Upper lobe of left lung (tissue), 6 donors: ENCODE results near the gene RBPJ. TPM values are rescaled to one million over a fixed set of nuclear protein-coding genes. Genes with fewer than 3 reads are reported as not detected.
A peak's percentile ranks its signal among the peaks of the same experiment; 100 is the strongest.

Source experiments
- ATAC-seq, 2 donors: fragments of 200-7000 bp; cut with Tn5 transposase; one replicate each; pipeline ENCODE4 v1.9.1; 2022; ENCODE audit warnings: mild to moderate bottlenecking in 2 of 2, moderate library complexity in 2 of 2; ENCODE audit not compliant: low FRiP score in 2 of 2
- DNase-seq, 2 donors: peaks; one replicate each; pipeline ENCODE4 v3.0.0-alpha.2; 2019 to 2020
- H3K27ac ChIP-seq, 4 donors: fragments of 200-600 bp; sonication (generic); one replicate each; pipeline ENCODE4 v1.5.1; 2016 to 2019
- H3K27me3 ChIP-seq, 4 donors: fragments of 200-600 bp; sonication (generic); one replicate each; pipeline ENCODE4 v1.5.1; 2017 to 2019
- H3K36me3 ChIP-seq, 4 donors: fragments of 200-600 bp; sonication (generic); one replicate each; pipeline ENCODE4 v1.5.1; 2016 to 2019
- H3K4me1 ChIP-seq, 4 donors: fragments of 200-600 bp; sonication (generic); one replicate each; pipeline ENCODE4 v1.5.1; 2018 to 2019
- H3K4me3 ChIP-seq, 4 donors: fragments of 200-600 bp; sonication (generic); one replicate each; pipeline ENCODE4 v1.5.1; 2017 to 2019; ENCODE audit warnings: mild to moderate bottlenecking in 2 of 4, moderate library complexity in 1 of 4
- H3K9me3 ChIP-seq, 4 donors: fragments of 200-600 bp; sonication (generic); one replicate each; pipeline ENCODE4 v1.5.1; 2018 to 2019
- CTCF ChIP-seq, 6 experiments: fragments of 450-650 bp in 4 of 6; fragments of 200-600 bp in 2 of 6; sonication (generic) in 2 of 6; IDR thresholded peaks; one replicate each; pipeline ENCODE4 v1.5.1; 2016 to 2019; ENCODE audit warnings: antibody characterized with exemption in 6 of 6
- EP300 ChIP-seq, 4 donors: sonication (generic); formaldehyde crosslinking; IDR thresholded peaks; one replicate each; pipeline ENCODE4 v1.5.1; 2017; ENCODE audit warnings: antibody characterized with exemption in 4 of 4, control low read depth in 2 of 4
- POLR2A ChIP-seq, 4 donors: fragments of 450-650 bp; IDR thresholded peaks; one replicate each; pipeline ENCODE4 v1.5.1; 2016 to 2017; ENCODE audit warnings: antibody characterized with exemption in 4 of 4, mild to moderate bottlenecking in 2 of 4
- POLR2AphosphoS5 ChIP-seq, 2 donors: sonication (generic); formaldehyde crosslinking; IDR thresholded peaks; one replicate each; pipeline ENCODE4 v1.5.1; 2017; ENCODE audit warnings: antibody characterized with exemption in 2 of 2
- WGBS, 2 donors: methylation state at CpG; one replicate each; pipeline ENCODE4 v1.1.5; 2017 to 2018; 5-methylcytosine and 5-hydroxymethylcytosine counted together
- total RNA-seq, 6 donors: library from RNA; depleted of rRNA in 4 of 6; stranded (reverse); fragments of >200 nt in 4 of 6; gene quantifications; one replicate each; pipeline versions ENCODE4 v1.1.0 to v1.2.1, GENCODE V29; 2016 to 2021
- donor health status: DM: no; HTN: no; CAD: no; lungs with moderate emphysema.
- donor health status: DM: no; HTN: yes; CAD: no; lungs with severe emphysema.

The RBPJ gene
- total RNA-seq, 6 donors from 2014 or later: 59.4 to 93.2 (median 79.4) TPM

GRCh38 chr4:26458157-26458561, 137.3 kb downstream of the RBPJ start:
- no peak for TF ChIP-seq CTCF (IDR thresholded peaks at IDR 0.05)
- no peak for TF ChIP-seq EP300 (IDR thresholded peaks at IDR 0.05)
- no peak for TF ChIP-seq POLR2AphosphoS5 (IDR thresholded peaks at IDR 0.05)
- TF ChIP-seq POLR2A (IDR thresholded peaks at IDR 0.05): no peak
- H3K9me3 ChIP-seq: no peaks in the 10 kb centered on the region
- H3K27ac ChIP-seq: no peak overlapping the region
- no peak overlapping the region for H3K4me3 ChIP-seq
- DNase-seq (no peak), ATAC-seq (no peak)
- peaks cover 0 to 5% (median 0%) of the 10 kb centered on the region in 4 donors for H3K4me1 ChIP-seq
- H3K36me3 ChIP-seq: no peaks in the 10 kb centered on the region
- H3K27me3 ChIP-seq: no peaks in the 10 kb centered on the region
- WGBS, 2 donors: 43 to 54% methylated on average over 7 of the region's 7 CpGs

- 33 to 39% methylated on average over 19 of the region's 19 CpGs for WGBS, 2 donors
- TF ChIP-seq CTCF (IDR thresholded peaks at IDR 0.05): peak in 5 of 6 experiments; percentile 31 to 59 (median 43)
- TF ChIP-seq POLR2A (IDR thresholded peaks at IDR 0.05): no peak
- no peaks in the 10 kb centered on the region for H3K27me3 ChIP-seq
- no peaks in the 10 kb centered on the region for H3K9me3 ChIP-seq
- no peak overlapping the region for H3K27ac ChIP-seq
- H3K4me1 ChIP-seq: peaks cover 0 to 5% (median 0%) of the 10 kb centered on the region in 4 donors
- no peak overlapping the region for H3K4me3 ChIP-seq
- ATAC-seq: peak in 1 of 2 donors; percentile 69
- no peaks in the 10 kb centered on the region for H3K36me3 ChIP-seq
- DNase-seq: peak in 1 of 2 donors; percentile 10
Observed at GRCh38 chr4:26459054-26459755, 138.4 kb downstream of the RBPJ start.

- Histone ChIP-seq H3K36me3 (no peaks in the 10 kb centered on the region), H3K9me3 (no peaks in the 10 kb centered on the region), H3K4me3 (no peak overlapping the region), H3K27me3 (no peaks in the 10 kb centered on the region), H3K4me1 (peaks cover 0 to 5% (median 0%) of the 10 kb centered on the region in 4 donors), H3K27ac (no peak overlapping the region)
- DNase-seq: no peak
- no peak for TF ChIP-seq POLR2A (IDR thresholded peaks at IDR 0.05)
- TF ChIP-seq POLR2AphosphoS5 (IDR thresholded peaks at IDR 0.05): no peak
- no peak for TF ChIP-seq EP300 (IDR thresholded peaks at IDR 0.05)
- no peak for TF ChIP-seq CTCF (IDR thresholded peaks at IDR 0.05)
- 96 to 98% methylated on average over 13 of the region's 13 CpGs for WGBS, 2 donors
- ATAC-seq: no peak
Observed at GRCh38 chr4:26459756-26460530, 139.1 kb downstream of the RBPJ start.

- H3K9me3 ChIP-seq: no peaks in the 10 kb centered on the region
- H3K4me3 ChIP-seq: no peak overlapping the region
- TF ChIP-seq POLR2A (IDR thresholded peaks at IDR 0.05): no peak
- no peak for TF ChIP-seq EP300 (IDR thresholded peaks at IDR 0.05)
- TF ChIP-seq POLR2AphosphoS5 (IDR thresholded peaks at IDR 0.05): no peak
- TF ChIP-seq CTCF (IDR thresholded peaks at IDR 0.05): no peak
- ATAC-seq (no peak), DNase-seq (no peak)
- no peaks in the 10 kb centered on the region for H3K27me3 ChIP-seq
- H3K27ac ChIP-seq: no peak overlapping the region
- peaks cover 0 to 5% (median 0%) of the 10 kb centered on the region in 4 donors for H3K4me1 ChIP-seq
- WGBS, 2 donors: 36 to 57% methylated on average over 2 of the region's 2 CpGs
- H3K36me3 ChIP-seq: no peaks in the 10 kb centered on the region
Observed at GRCh38 chr4:26462874-26463273, 142.1 kb downstream of the RBPJ start.
